ENCODE results near the gene BICDL1.

GRCh38 chr12:120055231-120056000 lies 66.4 kb downstream of the BICDL1 start:
- TF ChIP-seq CTCF (conservative IDR thresholded peaks at IDR 0.05; ENCODE audit: low read length): no peak
- no peak for TF ChIP-seq EZH2phosphoT487 (IDR thresholded peaks at IDR 0.05; ENCODE audit: borderline replicate concordance)
